ENCODE data around the gene SIAH2. TPM values are rescaled to one million over a fixed set of nuclear protein-coding genes. Genes with fewer than 3 reads are reported as not detected.

The SIAH2 gene
- total RNA-seq, 4 donors from 2014 or later = 25.3 to 37.9 (median 28.0) TPM

- no peak for TF ChIP-seq CTCF (IDR thresholded peaks at IDR 0.05; ENCODE audit: low read depth)
Measured at GRCh38 chr3:150736903-150737832, 25.8 kb downstream of the SIAH2 start.

- no peak for TF ChIP-seq CTCF (IDR thresholded peaks at IDR 0.05; ENCODE audit: low read depth)
Measured at GRCh38 chr3:150736316-150736719, 26.7 kb downstream of the SIAH2 start.

DNA sequence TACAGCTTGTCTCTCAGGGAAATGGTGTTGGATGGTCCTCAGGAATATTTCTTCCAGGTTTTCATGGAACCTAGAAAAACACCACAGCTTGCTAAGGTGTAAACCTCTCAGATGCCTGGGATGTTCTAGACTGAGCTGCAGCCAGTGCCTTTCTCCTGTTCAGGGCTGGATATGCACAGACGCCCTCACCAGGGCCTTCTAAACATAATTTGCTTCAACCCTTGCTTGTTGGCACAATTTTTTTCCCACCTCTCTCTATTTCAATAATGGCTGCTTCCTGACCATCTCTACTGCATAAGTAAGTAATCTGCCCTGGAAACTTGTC lies 28.2 kb downstream of the SIAH2 start:
- no peak for TF ChIP-seq CTCF (IDR thresholded peaks at IDR 0.05; ENCODE audit: low read depth)

GRCh38 chr3:150733936-150734794 lies 28.8 kb downstream of the SIAH2 start:
- no peak for TF ChIP-seq CTCF (IDR thresholded peaks at IDR 0.05; ENCODE audit: low read depth)

DNA sequence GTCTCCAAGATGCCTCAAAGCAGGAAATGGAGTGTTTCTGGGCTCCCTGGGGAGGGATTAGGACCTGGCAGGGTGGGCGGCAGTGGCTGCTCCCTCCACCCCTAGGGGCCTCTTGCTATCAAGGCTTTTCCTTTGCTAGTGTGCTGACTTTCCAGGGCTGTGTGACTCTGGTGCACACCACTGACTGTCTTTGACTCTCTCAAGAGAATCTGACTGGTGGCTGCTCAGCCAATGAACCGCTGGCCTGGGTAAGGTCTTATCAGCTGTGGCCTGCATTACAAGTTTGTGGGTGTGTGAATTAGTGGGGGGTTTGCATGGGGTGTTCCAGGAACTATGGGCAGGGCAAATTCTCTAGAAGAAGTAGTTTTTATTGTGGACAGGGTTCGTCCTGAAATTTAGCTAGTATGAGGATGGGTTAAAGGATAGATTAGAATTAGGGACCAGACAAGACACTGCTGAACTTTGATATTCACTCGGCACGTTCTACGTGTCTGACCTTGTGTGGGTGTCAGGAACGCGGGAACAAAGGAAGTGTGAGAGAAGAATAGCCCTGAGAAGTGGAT lies 29.5 kb downstream of the SIAH2 start:
- TF ChIP-seq CTCF (IDR thresholded peaks at IDR 0.05; ENCODE audit: low read depth) = no peak

- no peak for TF ChIP-seq CTCF (IDR thresholded peaks at IDR 0.05; ENCODE audit: low read depth)
Measured at GRCh38 chr3:150729682-150730360, 33.1 kb downstream of the SIAH2 start.

Data from subcutaneous adipose tissue (tissue), 4 donors.